HepG2 (cell line): ENCODE results near the gene ATP5MC2. TPM values are rescaled to one million over a fixed set of nuclear protein-coding genes. Genes with fewer than 3 reads are reported as not detected.

Source experiments
- DRAP1 ChIP-seq: IDR thresholded peaks from 2 replicates; pipeline ENCODE4 v1.6.1; 2016; ENCODE audit warnings: missing genetic modification reagents, missing compliant biosample characterization
- NFAT5 ChIP-seq: sonication (generic); formaldehyde crosslinking; IDR thresholded peaks from 2 replicates; pipeline ENCODE4 v1.4.0; 2020; ENCODE audit warnings: missing genetic modification reagents
- NFKB2 ChIP-seq: sonication (generic); formaldehyde crosslinking; IDR thresholded peaks from 2 replicates; pipeline ENCODE4 v1.4.0; 2020; ENCODE audit warnings: missing genetic modification reagents, borderline replicate concordance
- TFAP4 ChIP-seq: sonication (generic); IDR thresholded peaks from 2 replicates; pipeline ENCODE4 v1.6.1; 2016; ENCODE audit warnings: low read depth, borderline replicate concordance
- THAP9 ChIP-seq: sonication (generic); formaldehyde crosslinking; IDR thresholded peaks from 2 replicates; pipeline ENCODE4; 2020; ENCODE audit warnings: missing genetic modification reagents, mild to moderate bottlenecking, borderline replicate concordance
- ZNF225 ChIP-seq: sonication (generic); formaldehyde crosslinking; IDR thresholded peaks from 2 replicates; pipeline ENCODE4 v1.4.0; 2020; ENCODE audit warnings: mild to moderate bottlenecking, missing genetic modification reagents
- ZNF670 ChIP-seq: sonication (generic); formaldehyde crosslinking; IDR thresholded peaks from 2 replicates; pipeline ENCODE4 v1.8.0; 2022; ENCODE audit warnings: mild to moderate bottlenecking, missing genetic modification reagents, borderline replicate concordance
- polyA plus RNA-seq, 8 experiments: library from polyadenylated mRNA; depleted of rRNA in 3 of 8; stranded (reverse) in 7 of 8; unstranded in 1 of 8; fragments of >200 nt; fragmentation: Illumina TruSeq in 4 of 8; extraction: Trizol in 4 of 8; gene quantifications; 2 replicates each; pipeline versions ENCODE4 v1.2.1 to v1.2.3, GENCODE V29; 2011 to 2016; ENCODE audit warnings: low read depth in 4 of 8, missing spikeins in 1 of 8, mixed read lengths in 1 of 8; ENCODE audit not compliant: insufficient read depth in 1 of 8
- total RNA-seq, 5 experiments: library from RNA; depleted of rRNA; stranded (reverse); fragments of >200 nt; fragmentation: Illumina TruSeq; extraction: Trizol; gene quantifications; 2 replicates each; pipeline ENCODE4 v1.2.3, GENCODE V29; 2016; ENCODE audit warnings: low read depth in 1 of 5
- TF ChIP-seq, protein P1 (sequence below): sonication (generic); formaldehyde crosslinking; IDR thresholded peaks from one replicate; pipeline ENCODE4 v1.5.1; 2020; ENCODE audit warnings: mild to moderate bottlenecking, missing genetic modification reagents; ENCODE audit errors: not compliant biosample characterization

The ATP5MC2 gene
- total and polyA plus RNA-seq, 2 of the 13 experiments (the other 11 are each of a cell fraction or from before 2014, with no cell fraction given) = 230 to 257 TPM

GRCh38 chr12:53675701-53676607 lies at the start of gene ATP5MC2 (continued):
- peak; percentile 97 for TF ChIP-seq ZNF225 (CRISPR knock-in tag)
- TF ChIP-seq TFAP4 = no peak; the same call in 1 of the 2 replicates
- 0 out of 2 replicates have a peak, but pooled peaks have one; percentile 41 for TF ChIP-seq NFAT5 (CRISPR knock-in tag)
- TF ChIP-seq THAP9 (CRISPR knock-in tag) = peak; percentile 93
- TF ChIP-seq, protein P1, sequence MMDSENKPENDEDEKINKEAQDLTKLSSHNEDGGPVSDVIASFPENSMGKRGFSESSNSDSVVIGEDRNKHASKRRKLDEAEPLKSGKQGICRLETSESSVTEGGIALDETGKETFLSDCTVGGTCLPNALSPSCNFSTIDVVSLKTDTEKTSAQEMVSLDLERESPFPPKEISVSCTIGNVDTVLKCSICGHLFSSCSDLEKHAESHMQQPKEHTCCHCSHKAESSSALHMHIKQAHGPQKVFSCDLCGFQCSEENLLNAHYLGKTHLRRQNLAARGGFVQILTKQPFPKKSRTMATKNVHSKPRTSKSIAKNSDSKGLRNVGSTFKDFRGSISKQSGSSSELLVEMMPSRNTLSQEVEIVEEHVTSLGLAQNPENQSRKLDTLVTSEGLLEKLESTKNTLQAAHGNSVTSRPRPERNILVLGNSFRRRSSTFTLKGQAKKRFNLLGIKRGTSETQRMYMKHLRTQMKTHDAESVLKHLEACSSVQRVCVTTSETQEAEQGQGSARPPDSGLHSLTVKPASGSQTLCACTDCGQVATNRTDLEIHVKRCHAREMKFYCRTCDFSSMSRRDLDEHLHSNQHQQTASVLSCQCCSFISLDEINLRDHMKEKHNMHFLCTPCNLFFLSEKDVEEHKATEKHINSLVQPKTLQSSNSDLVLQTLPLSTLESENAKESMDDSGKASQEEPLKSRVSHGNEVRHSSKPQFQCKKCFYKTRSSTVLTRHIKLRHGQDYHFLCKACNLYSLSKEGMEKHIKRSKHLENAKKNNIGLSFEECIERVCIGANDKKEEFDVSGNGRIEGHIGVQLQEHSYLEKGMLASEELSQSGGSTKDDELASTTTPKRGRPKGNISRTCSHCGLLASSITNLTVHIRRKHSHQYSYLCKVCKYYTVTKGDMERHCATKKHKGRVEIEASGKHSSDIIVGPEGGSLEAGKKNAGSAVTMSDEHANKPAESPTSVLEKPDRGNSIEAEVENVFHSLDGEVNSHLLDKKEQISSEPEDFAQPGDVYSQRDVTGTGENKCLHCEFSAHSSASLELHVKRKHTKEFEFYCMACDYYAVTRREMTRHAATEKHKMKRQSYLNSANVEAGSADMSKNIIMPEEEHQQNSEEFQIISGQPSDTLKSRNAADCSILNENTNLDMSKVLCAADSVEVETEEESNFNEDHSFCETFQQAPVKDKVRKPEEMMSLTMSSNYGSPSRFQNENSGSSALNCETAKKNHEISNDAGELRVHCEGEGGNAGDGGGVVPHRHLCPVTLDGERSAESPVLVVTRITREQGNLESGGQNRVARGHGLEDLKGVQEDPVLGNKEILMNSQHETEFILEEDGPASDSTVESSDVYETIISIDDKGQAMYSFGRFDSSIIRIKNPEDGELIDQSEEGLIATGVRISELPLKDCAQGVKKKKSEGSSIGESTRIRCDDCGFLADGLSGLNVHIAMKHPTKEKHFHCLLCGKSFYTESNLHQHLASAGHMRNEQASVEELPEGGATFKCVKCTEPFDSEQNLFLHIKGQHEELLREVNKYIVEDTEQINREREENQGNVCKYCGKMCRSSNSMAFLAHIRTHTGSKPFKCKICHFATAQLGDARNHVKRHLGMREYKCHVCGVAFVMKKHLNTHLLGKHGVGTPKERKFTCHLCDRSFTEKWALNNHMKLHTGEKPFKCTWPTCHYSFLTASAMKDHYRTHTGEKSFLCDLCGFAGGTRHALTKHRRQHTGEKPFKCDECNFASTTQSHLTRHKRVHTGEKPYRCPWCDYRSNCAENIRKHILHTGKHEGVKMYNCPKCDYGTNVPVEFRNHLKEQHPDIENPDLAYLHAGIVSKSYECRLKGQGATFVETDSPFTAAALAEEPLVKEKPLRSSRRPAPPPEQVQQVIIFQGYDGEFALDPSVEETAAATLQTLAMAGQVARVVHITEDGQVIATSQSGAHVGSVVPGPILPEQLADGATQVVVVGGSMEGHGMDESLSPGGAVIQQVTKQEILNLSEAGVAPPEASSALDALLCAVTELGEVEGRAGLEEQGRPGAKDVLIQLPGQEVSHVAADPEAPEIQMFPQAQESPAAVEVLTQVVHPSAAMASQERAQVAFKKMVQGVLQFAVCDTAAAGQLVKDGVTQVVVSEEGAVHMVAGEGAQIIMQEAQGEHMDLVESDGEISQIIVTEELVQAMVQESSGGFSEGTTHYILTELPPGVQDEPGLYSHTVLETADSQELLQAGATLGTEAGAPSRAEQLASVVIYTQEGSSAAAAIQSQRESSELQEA = peak; percentile 89
- TF ChIP-seq DRAP1 (CRISPR knock-in tag) = peak; percentile 78
- peak; percentile 91; the same call in 1 of the 2 replicates for TF ChIP-seq NFKB2 (CRISPR knock-in tag)
- no peak; the same call in 1 of the 2 replicates for TF ChIP-seq ZNF670 (CRISPR knock-in tag)
